Measurements from ENCODE around the gene RBM8A. TPM values are rescaled to one million over a fixed set of nuclear protein-coding genes. Genes with fewer than 3 reads are reported as not detected.

Gene RBM8A
- total and polyA plus RNA-seq, 8 donors = 90.2 to 197 (median 182) TPM

DNA sequence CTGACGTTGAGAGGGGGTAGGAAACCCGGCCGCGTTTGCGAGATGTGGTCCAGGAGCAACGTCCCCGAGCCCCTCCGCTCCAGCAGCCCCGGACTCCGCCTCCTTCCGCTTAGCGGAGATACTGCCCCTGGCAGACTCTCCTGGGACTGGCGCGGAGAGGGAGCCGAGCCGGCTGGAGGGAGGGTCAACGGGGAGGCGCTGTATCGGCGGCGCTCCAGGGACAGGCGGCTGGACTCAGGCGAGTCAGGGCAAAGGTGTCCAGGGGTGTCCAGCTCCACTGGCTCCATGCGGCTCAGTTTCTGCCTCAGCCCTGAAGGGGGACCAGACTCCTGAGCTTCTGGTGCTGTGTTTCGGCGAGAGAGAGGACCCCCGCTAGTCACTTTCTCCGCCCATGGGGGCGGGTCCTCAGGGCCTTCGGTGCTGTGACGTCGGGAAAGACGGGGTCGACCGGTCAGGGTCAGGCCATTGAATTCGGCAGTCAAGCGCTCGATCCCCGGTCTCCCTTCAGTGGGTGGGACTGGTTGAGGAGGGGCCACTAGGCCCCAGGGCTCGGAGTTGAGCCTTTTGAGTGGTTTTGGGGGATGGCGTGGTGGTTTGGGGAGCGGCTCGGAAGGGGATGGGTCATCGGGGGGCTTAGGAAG is 33.3 kb upstream of the RBM8A start:
- Histone ChIP-seq H3K36me3 (no peaks in the 10 kb centered on the region), H3K4me1 (peaks cover 24 to 79% of the 10 kb centered on the region in 2 donors), H3K9me3 (no peaks in the 10 kb centered on the region), H3K4me3 (peak overlapping the region; percentile 58 to 63), H3K27ac (peak overlapping the region; percentile 77 to 82), H3K27me3 (peaks cover 0 to 29% of the 10 kb centered on the region in 2 donors)
- DNase-seq (peak; percentile 83 to 94 (median 86)), ATAC-seq (peak; percentile 32)
- intact Hi-C loops (cut with DNase I) = no loop called here
- TF ChIP-seq, protein P1, sequence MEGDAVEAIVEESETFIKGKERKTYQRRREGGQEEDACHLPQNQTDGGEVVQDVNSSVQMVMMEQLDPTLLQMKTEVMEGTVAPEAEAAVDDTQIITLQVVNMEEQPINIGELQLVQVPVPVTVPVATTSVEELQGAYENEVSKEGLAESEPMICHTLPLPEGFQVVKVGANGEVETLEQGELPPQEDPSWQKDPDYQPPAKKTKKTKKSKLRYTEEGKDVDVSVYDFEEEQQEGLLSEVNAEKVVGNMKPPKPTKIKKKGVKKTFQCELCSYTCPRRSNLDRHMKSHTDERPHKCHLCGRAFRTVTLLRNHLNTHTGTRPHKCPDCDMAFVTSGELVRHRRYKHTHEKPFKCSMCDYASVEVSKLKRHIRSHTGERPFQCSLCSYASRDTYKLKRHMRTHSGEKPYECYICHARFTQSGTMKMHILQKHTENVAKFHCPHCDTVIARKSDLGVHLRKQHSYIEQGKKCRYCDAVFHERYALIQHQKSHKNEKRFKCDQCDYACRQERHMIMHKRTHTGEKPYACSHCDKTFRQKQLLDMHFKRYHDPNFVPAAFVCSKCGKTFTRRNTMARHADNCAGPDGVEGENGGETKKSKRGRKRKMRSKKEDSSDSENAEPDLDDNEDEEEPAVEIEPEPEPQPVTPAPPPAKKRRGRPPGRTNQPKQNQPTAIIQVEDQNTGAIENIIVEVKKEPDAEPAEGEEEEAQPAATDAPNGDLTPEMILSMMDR (IDR thresholded peaks at IDR 0.05) = peak; percentile 11 to 12

DNA sequence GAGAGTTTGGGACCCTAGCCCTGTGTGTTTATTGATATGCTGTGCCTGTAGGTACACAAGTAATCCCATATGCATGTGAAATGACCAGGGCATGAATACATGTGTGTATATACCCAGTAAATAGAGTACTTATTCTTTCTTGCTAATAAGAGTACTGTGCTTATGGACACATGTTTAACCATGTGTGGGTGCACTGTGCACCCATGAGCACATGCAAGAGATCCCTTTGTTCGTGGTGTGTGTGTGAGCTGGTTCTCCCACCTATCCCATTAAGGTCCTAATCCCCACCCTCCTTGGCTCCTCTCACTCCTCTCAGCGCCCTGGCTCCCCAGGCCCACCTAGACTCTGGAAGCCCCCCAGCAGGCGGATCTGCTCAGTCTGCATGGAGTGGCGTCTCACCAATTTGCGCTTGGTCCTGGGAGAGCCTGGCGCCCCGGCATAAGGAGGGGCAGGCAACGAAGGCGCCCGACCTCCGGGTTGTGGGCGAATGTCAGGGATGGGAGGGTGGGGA is 32.7 kb upstream of the RBM8A start:
- Histone ChIP-seq H3K36me3 (no peaks in the 10 kb centered on the region), H3K27me3 (peaks cover 0 to 29% of the 10 kb centered on the region in 2 donors), H3K9me3 (no peaks in the 10 kb centered on the region), H3K4me3 (peak overlapping the region; percentile 58 to 63), H3K27ac (peak overlapping the region; percentile 77 to 82), H3K4me1 (peaks cover 30 to 80% of the 10 kb centered on the region in 2 donors)
- no peak for DNase-seq
- TF ChIP-seq, protein P1 (IDR thresholded peaks at IDR 0.05) = no peak
- intact Hi-C loops (cut with DNase I) = no loop called here
- no peak for ATAC-seq

DNA sequence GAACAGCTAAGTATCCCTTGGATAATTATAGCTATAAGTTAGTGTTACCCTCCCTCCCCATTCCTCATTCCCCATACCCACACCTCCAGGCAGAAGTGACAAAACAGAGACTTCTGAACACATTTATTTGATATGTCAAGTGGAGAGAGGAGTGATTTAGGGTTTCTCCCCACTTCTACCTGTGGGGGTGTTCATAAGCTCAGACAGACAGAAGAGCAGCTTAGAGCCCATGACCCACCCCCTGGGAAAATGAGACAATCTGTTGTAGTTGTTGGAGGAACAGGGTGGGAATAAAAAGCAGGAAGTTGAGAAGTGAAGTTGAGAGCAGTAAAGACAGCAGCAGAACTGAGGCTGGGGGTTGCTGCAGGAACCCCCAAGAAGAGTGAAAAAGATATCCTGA is 32.0 kb upstream of the RBM8A start:
- Histone ChIP-seq H3K27me3 (peaks cover 0 to 29% of the 10 kb centered on the region in 2 donors), H3K27ac (peak overlapping the region in 1 of 2 donors; percentile 77), H3K4me3 (no peak overlapping the region), H3K4me1 (peaks cover 33 to 87% of the 10 kb centered on the region in 2 donors), H3K9me3 (no peaks in the 10 kb centered on the region), H3K36me3 (no peaks in the 10 kb centered on the region)
- DNase-seq (no peak), ATAC-seq (no peak)
- TF ChIP-seq, protein P1 (IDR thresholded peaks at IDR 0.05) = no peak
- intact Hi-C loops (cut with DNase I) = no loop called here

DNA sequence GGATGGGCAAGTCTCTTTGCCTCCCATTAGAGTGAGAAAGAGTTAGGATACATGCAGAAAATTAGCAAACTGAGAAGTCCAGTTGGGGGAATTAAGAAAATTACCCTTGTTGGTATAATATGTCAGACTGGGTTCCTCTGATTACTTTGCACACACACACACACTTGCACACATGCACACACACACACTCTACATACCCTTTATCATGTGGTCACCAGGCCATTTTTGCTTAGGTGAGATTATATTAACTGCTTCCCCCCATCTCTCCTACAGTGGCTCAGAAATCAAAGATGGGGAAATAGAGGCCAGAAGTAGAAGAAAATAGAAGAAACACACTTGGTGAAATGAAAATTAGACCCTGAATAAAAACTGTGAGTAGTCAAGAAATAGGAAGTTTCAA is 31.4 kb upstream of the RBM8A start:
- H3K4me3 ChIP-seq = no peak overlapping the region
- intact Hi-C loops (cut with DNase I) = no loop called here
- H3K9me3 ChIP-seq = no peaks in the 10 kb centered on the region
- TF ChIP-seq, protein P1 (IDR thresholded peaks at IDR 0.05) = no peak
- ATAC-seq (no peak), DNase-seq (no peak)
- peaks cover 0 to 29% of the 10 kb centered on the region in 2 donors for H3K27me3 ChIP-seq
- H3K27ac ChIP-seq = no peak overlapping the region
- H3K36me3 ChIP-seq = no peaks in the 10 kb centered on the region
- H3K4me1 ChIP-seq = peaks cover 33 to 87% of the 10 kb centered on the region in 2 donors

DNA sequence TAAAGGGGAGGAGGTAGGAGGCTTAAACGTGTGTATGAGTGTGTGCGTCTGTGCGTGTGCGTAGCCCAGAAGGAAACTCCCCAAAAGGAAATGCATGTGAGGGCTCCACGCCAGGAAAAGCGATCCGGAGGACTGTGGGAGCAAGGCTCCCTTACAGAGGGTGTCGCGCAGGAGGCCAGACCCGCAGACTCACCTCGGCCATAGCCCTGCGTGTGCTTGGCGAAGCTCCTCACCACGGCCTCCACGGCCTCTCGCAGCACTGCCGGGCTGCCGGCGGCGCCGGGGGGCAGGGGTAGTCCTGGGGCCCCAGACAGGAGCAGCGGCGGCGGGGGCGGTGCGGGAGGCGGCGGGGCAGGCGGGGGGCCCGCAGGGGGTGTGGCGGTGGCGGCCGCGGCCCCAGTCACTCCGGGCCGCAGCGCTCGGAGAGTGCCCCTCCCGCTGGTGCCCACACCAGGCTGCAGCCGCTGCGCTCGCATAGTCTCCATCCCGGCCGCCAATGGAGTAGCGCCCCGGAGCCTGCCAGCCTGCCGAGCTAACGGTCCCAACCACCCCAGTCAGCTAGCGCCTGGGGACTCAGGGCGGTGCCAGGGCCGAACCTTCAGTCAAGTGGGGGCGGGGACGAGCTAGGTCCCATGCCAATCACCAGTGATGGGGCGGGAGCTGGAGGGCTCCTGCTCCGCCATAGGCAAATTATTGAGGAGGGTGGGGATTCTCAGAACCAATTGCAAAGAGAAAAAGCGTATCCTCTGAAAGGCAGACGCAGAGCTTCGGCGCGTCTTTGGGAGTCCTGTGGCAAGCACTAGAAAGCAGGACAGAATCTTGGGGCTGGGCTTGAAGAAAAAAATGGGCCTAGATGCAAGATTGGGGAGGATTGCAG is 30.4 kb upstream of the RBM8A start, which contains the start of gene LIX1L:
LIX1L (minus strand) TSS at position 575 of the 877 bp plus-strand sequence; CDS start at position 485, 90 bp downstream.
- H3K27me3 ChIP-seq = peaks cover 0 to 28% of the 10 kb centered on the region in 2 donors
- peak; percentile 90 for ATAC-seq
- peak within 1 kb of the TSS; percentile 72 to 80 for H3K4me3 ChIP-seq
- DNase-seq = peak; percentile 96 to 98 (median 98)
- H3K36me3 ChIP-seq = no peaks in the 10 kb centered on the region
- peaks cover 28 to 81% of the 10 kb centered on the region in 2 donors for H3K4me1 ChIP-seq
- no peaks in the 10 kb centered on the region for H3K9me3 ChIP-seq
- intact Hi-C loops (cut with DNase I) = no loop called here
- TF ChIP-seq, protein P1 (IDR thresholded peaks at IDR 0.05) = no peak
- H3K27ac ChIP-seq = peak within 1 kb of the TSS; percentile 93 to 98
